ENCODE results near the gene TRAF1. TPM values are rescaled to one million over a fixed set of nuclear protein-coding genes. Genes with fewer than 3 reads are reported as not detected.

TRAF1 gene
- total and polyA plus RNA-seq, 2 of the 13 experiments (the other 11 are each of a cell fraction or from before 2014, with no cell fraction given) = 0.44 to 1.0 TPM

GRCh38 chr9:120877276-120878034 is 49.1 kb downstream of the TRAF1 start (continued):
- TF ChIP-seq GABPA (IDR thresholded peaks at IDR 0.05; ENCODE audit: low read depth, low read length) (no peak), GABPA (CRISPR knock-in tag; IDR thresholded peaks at IDR 0.05; ENCODE audit: low read depth) (no peak), MED1 (CRISPR knock-in tag; IDR thresholded peaks at IDR 0.05) (0 out of 2 replicates have a peak, but pooled peaks have one; percentile 27), ZBTB37 (CRISPR knock-in tag; IDR thresholded peaks at IDR 0.05) (no peak), XRCC5 (optimal IDR thresholded peaks at IDR 0.05; ENCODE audit: low read length) (peak; percentile 46), ZNF704 (CRISPR knock-in tag; IDR thresholded peaks at IDR 0.05; ENCODE audit: borderline replicate concordance) (no peak), SAP130 (CRISPR knock-in tag; IDR thresholded peaks at IDR 0.05; ENCODE audit: low read depth) (peak; percentile 44), SOX13 (IDR thresholded peaks at IDR 0.05) (no peak), SOX13 (CRISPR knock-in tag; conservative IDR thresholded peaks at IDR 0.05 in 1 of 2, IDR thresholded peaks at IDR 0.05 in 1 of 2) (no peak), SIX1 (CRISPR knock-in tag; IDR thresholded peaks at IDR 0.05; ENCODE audit: borderline replicate concordance) (no peak), ZNF3 (CRISPR knock-in tag; IDR thresholded peaks at IDR 0.05) (no peak), ATF2 (CRISPR knock-in tag; IDR thresholded peaks at IDR 0.05) (peak; percentile 48; the same call in 1 of the 2 replicates), SNAPC2 (CRISPR knock-in tag; IDR thresholded peaks at IDR 0.05) (no peak), STAT5B (CRISPR knock-in tag; IDR thresholded peaks at IDR 0.05) (no peak), ZBTB42 (CRISPR knock-in tag; IDR thresholded peaks at IDR 0.05) (no peak), EHMT2 (IDR thresholded peaks at IDR 0.05; ENCODE audit: borderline replicate concordance, low read depth, low read length) (no peak), ZBTB46 (CRISPR knock-in tag; IDR thresholded peaks at IDR 0.05; ENCODE audit: borderline replicate concordance) (no peak), ARNTL (CRISPR knock-in tag; IDR thresholded peaks at IDR 0.05) (no peak), AKAP8 (CRISPR knock-in tag; IDR thresholded peaks at IDR 0.05) (0 out of 2 replicates have a peak, but pooled peaks have one; percentile 22)

All from HepG2 (cell line).